ENCODE data around the gene ELL. TPM values are rescaled to one million over a fixed set of nuclear protein-coding genes. Genes with fewer than 3 reads are reported as not detected.

The ELL gene
- total and polyA plus RNA-seq, 9 of the 15 experiments (the other 6 are each of a cell fraction or from before 2014, with no cell fraction given): 0.24 to 22.5 (median 4.1) TPM

- TF ChIP-seq, protein P1, sequence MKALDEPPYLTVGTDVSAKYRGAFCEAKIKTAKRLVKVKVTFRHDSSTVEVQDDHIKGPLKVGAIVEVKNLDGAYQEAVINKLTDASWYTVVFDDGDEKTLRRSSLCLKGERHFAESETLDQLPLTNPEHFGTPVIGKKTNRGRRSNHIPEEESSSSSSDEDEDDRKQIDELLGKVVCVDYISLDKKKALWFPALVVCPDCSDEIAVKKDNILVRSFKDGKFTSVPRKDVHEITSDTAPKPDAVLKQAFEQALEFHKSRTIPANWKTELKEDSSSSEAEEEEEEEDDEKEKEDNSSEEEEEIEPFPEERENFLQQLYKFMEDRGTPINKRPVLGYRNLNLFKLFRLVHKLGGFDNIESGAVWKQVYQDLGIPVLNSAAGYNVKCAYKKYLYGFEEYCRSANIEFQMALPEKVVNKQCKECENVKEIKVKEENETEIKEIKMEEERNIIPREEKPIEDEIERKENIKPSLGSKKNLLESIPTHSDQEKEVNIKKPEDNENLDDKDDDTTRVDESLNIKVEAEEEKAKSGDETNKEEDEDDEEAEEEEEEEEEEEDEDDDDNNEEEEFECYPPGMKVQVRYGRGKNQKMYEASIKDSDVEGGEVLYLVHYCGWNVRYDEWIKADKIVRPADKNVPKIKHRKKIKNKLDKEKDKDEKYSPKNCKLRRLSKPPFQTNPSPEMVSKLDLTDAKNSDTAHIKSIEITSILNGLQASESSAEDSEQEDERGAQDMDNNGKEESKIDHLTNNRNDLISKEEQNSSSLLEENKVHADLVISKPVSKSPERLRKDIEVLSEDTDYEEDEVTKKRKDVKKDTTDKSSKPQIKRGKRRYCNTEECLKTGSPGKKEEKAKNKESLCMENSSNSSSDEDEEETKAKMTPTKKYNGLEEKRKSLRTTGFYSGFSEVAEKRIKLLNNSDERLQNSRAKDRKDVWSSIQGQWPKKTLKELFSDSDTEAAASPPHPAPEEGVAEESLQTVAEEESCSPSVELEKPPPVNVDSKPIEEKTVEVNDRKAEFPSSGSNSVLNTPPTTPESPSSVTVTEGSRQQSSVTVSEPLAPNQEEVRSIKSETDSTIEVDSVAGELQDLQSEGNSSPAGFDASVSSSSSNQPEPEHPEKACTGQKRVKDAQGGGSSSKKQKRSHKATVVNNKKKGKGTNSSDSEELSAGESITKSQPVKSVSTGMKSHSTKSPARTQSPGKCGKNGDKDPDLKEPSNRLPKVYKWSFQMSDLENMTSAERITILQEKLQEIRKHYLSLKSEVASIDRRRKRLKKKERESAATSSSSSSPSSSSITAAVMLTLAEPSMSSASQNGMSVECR (CRISPR knock-in tag; IDR thresholded peaks at IDR 0.05): no peak; the same call in 1 of the 2 replicates
- TF ChIP-seq TCFL5 (CRISPR knock-in tag; conservative IDR thresholded peaks at IDR 0.05): no peak
- TF ChIP-seq ZNF655 (CRISPR knock-in tag; IDR thresholded peaks at IDR 0.05): no peak
- no peak for TF ChIP-seq NFYB (IDR thresholded peaks at IDR 0.05; ENCODE audit: extremely low read depth, insufficient read length)
- TF ChIP-seq ZNF512 (tag; IDR thresholded peaks at IDR 0.05): no peak
- peak; percentile 68 for TF ChIP-seq CHD2 (IDR thresholded peaks at IDR 0.05; ENCODE audit: low read depth, low read length)
- TF ChIP-seq ZNF253 (CRISPR knock-in tag; conservative IDR thresholded peaks at IDR 0.05): no peak
- no peak for TF ChIP-seq BRCA1 (IDR thresholded peaks at IDR 0.05)
- no peak for TF ChIP-seq BRCA1 (CRISPR knock-in tag; IDR thresholded peaks at IDR 0.05)
These were observed 105.1 kb downstream of the ELL start (continued) for GRCh38 chr19:18416778-18417249.
